IMR-90 (cell line): ENCODE data around the gene SLC2A1. TPM values are rescaled to one million over a fixed set of nuclear protein-coding genes. Genes with fewer than 3 reads are reported as not detected.

Source experiments
- ATAC-seq: fragments of 200-7000 bp; cut with Tn5 transposase; 2 replicates; pipeline ENCODE4 v1.9.1; 2020; ENCODE audit warnings: low read depth, mild to moderate bottlenecking, moderate library complexity
- BruUV-seq: library from RNA; stranded (reverse); fragments of 400-500 nt; replicated peaks from 2 replicates; lab custom pipeline; 2021; lab: Mats Ljungman, UMichigan
- CTCF ChIA-PET: fragments of 300-600 bp; formaldehyde crosslinking; extraction: SDS; loops from one replicate; lab custom pipeline; 2021; ENCODE audit warnings: antibody characterized with exemption; lab: Yijun Ruan, JAX
- POLR2A ChIA-PET: fragments of 300-600 bp; sonication (Branson Sonifier 250); formaldehyde crosslinking; loops from one replicate; lab custom pipeline; 2022; ENCODE audit warnings: antibody characterized with exemption; ENCODE audit not compliant: unreplicated experiment; lab: Charles Lee
- DNase-seq: peaks from one replicate; pipeline ENCODE4 v3.0.0; 2013
- H2AFZ ChIP-seq: replicated peaks from 2 replicates; pipeline ENCODE3; 2013; ENCODE audit warnings: low read length, mild to moderate bottlenecking; ENCODE audit not compliant: poor library complexity
- H2AK5ac ChIP-seq: 2 replicates; pipeline ENCODE4 v1.6.1; 2013; ENCODE audit warnings: low read depth, low read length, inconsistent platforms
- H2AK9ac ChIP-seq: replicated peaks from 2 replicates; pipeline ENCODE3; 2013; ENCODE audit warnings: mild to moderate bottlenecking, low read depth, low read length, moderate library complexity; ENCODE audit not compliant: poor library complexity
- H2BK120ac ChIP-seq: 2 replicates; pipeline ENCODE4 v1.6.1; 2013; ENCODE audit warnings: low read depth, low read length, inconsistent platforms
- H2BK15ac ChIP-seq: 3 replicates; pipeline ENCODE4 v1.6.1; 2013; ENCODE audit warnings: low read depth, low read length, inconsistent platforms
- H2BK20ac ChIP-seq: 2 replicates; pipeline ENCODE4 v1.6.1; 2013; ENCODE audit warnings: low read depth, mild to moderate bottlenecking, inconsistent platforms, low read length, moderate library complexity
- H2BK5ac ChIP-seq: 2 replicates; pipeline ENCODE4 v1.6.1; 2013; ENCODE audit warnings: mild to moderate bottlenecking, low read depth, low read length, inconsistent platforms; ENCODE audit not compliant: poor library complexity, severe bottlenecking
- H3K14ac ChIP-seq: replicated peaks from 2 replicates; pipeline ENCODE4 v1.6.1; 2013; ENCODE audit warnings: low read depth, low read length, inconsistent platforms
- H3K18ac ChIP-seq: 2 replicates; pipeline ENCODE4 v1.6.1; 2013; ENCODE audit warnings: low read depth, low read length, control low read depth
- H3K23ac ChIP-seq: 2 replicates; pipeline ENCODE4 v1.6.1; 2013; ENCODE audit warnings: low read depth, low read length, inconsistent platforms
- H3K27ac ChIP-seq: 2 replicates; pipeline ENCODE4 v1.5.1; 2013; ENCODE audit warnings: mild to moderate bottlenecking, control low read depth, low read length; ENCODE audit not compliant: insufficient read depth
- H3K27me3 ChIP-seq: 2 replicates; pipeline ENCODE4 v1.6.1; 2013; ENCODE audit warnings: low read length; ENCODE audit not compliant: control insufficient read depth, insufficient read depth
- H3K36me3 ChIP-seq: 2 replicates; pipeline ENCODE4 v1.6.1; 2013; ENCODE audit warnings: low read length, mixed read lengths; ENCODE audit not compliant: control insufficient read depth, insufficient read depth
- H3K4ac ChIP-seq: 2 replicates; pipeline ENCODE4 v1.6.1; 2013; ENCODE audit warnings: low read depth, low read length, inconsistent platforms
- H3K4me1 ChIP-seq: 2 replicates; pipeline ENCODE4 v1.6.1; 2013; ENCODE audit warnings: low read length, mixed read lengths; ENCODE audit not compliant: control insufficient read depth, insufficient read depth
- H3K4me2 ChIP-seq: 2 replicates; pipeline ENCODE4 v1.6.1; 2013; ENCODE audit warnings: low read depth, mild to moderate bottlenecking, control low read depth, low read length, moderate library complexity
- H3K4me3 ChIP-seq: 2 replicates; pipeline ENCODE4 v1.5.1; 2013; ENCODE audit warnings: low read depth, mild to moderate bottlenecking, control low read depth, low read length, moderate library complexity; ENCODE audit not compliant: insufficient read depth
- H3K56ac ChIP-seq: 2 replicates; pipeline ENCODE4 v1.6.1; 2013; ENCODE audit warnings: low read length, inconsistent platforms; ENCODE audit not compliant: insufficient read depth; ENCODE audit errors: extremely low read depth
- H3K79me1 ChIP-seq, 2 experiments: 2 replicates each; pipeline ENCODE4 v1.6.1; 2013; ENCODE audit warnings: low read length in 2 of 2, inconsistent platforms in 1 of 2, low read depth in 1 of 2
- H3K9ac ChIP-seq: 2 replicates; pipeline ENCODE4 v1.6.1; 2013; ENCODE audit warnings: low read depth, low read length, control low read depth
- H3K9me1 ChIP-seq: 2 replicates; pipeline ENCODE4 v1.6.1; 2013; ENCODE audit warnings: low read length, inconsistent platforms; ENCODE audit not compliant: insufficient read depth
- H3K9me3 ChIP-seq: 2 replicates; pipeline ENCODE4 v1.6.1; 2013; ENCODE audit warnings: low read length; ENCODE audit not compliant: control insufficient read depth, insufficient read depth
- H4K20me1 ChIP-seq: 2 replicates; pipeline ENCODE4 v1.6.1; 2013; ENCODE audit warnings: low read length, inconsistent platforms; ENCODE audit not compliant: insufficient read depth
- H4K5ac ChIP-seq: 2 replicates; pipeline ENCODE4 v1.6.1; 2013; ENCODE audit warnings: mild to moderate bottlenecking, low read depth, low read length, control low read depth
- H4K8ac ChIP-seq, 2 experiments: 2 replicates each; pipeline ENCODE4 v1.6.1; 2013; ENCODE audit warnings: low read depth in 2 of 2, low read length in 2 of 2, control low read depth in 1 of 2, inconsistent platforms in 1 of 2
- H4K91ac ChIP-seq: 2 replicates; pipeline ENCODE4 v1.6.1; 2013; ENCODE audit warnings: low read depth, low read length, inconsistent platforms; ENCODE audit not compliant: insufficient read depth
- ELK1 ChIP-seq: fragments of 150-350 bp; IDR thresholded peaks from 2 replicates; pipeline ENCODE4 v1.6.1; 2016; ENCODE audit warnings: low read depth, mild to moderate bottlenecking, low read length, moderate library complexity, borderline replicate concordance
- MAFK ChIP-seq: IDR thresholded peaks from 2 replicates; pipeline ENCODE4 v1.6.1; 2012; ENCODE audit warnings: low read depth, low read length, improper control_type of control experiment
- RAD21 ChIP-seq: IDR thresholded peaks from 2 replicates; pipeline ENCODE4 v1.6.1; 2012; ENCODE audit warnings: low read length, improper control_type of control experiment
- WGBS, 2 experiments: methylation state at CpG; one replicate each; pipeline versions ENCODE4 v1.1.5 to v1.1.7; 2013; ENCODE audit warnings: missing lambda C conversion rate in 2 of 2; ENCODE audit not compliant: insufficient read length in 1 of 2; ENCODE audit errors: extremely low coverage in 2 of 2; 5-methylcytosine and 5-hydroxymethylcytosine counted together
- dilution Hi-C: fragments of 300-500 bp; cut with HindIII; formaldehyde crosslinking; loops from one replicate; pipeline ENCODE4 v1.14.3; 2018; ENCODE audit warnings: low sequenced_read_pairs; ENCODE audit not compliant: unreplicated experiment
- in situ Hi-C: fragments of 300-500 bp; cut with MboI; formaldehyde crosslinking; loops from 3 replicates; pipeline ENCODE4 v1.14.3; 2019; ENCODE audit warnings: low sequenced_read_pairs, inconsistent platforms, mixed read lengths
- intact Hi-C: fragments of 100-400 bp; cut with micrococcal nuclease; formaldehyde crosslinking; loops from 2 replicates; pipeline ENCODE4 v1.10.0; 2022
- polyA plus RNA-seq, 3 experiments: library from polyadenylated mRNA; depleted of rRNA; stranded (reverse); fragments of >200 nt; gene quantifications; 2 replicates each; pipeline ENCODE4 v1.2.3, GENCODE V29; 2012; ENCODE audit warnings: low replicate concordance in 1 of 3
- total RNA-seq: library from RNA; depleted of rRNA; stranded (reverse); fragments of >200 nt; gene quantifications from 2 replicates; pipeline ENCODE4 v1.2.3, GENCODE V29; 2012

Gene SLC2A1
- total and polyA plus RNA-seq, 2 of the 4 experiments (the other 2 are of a cell fraction): 200 to 395 TPM

DNA sequence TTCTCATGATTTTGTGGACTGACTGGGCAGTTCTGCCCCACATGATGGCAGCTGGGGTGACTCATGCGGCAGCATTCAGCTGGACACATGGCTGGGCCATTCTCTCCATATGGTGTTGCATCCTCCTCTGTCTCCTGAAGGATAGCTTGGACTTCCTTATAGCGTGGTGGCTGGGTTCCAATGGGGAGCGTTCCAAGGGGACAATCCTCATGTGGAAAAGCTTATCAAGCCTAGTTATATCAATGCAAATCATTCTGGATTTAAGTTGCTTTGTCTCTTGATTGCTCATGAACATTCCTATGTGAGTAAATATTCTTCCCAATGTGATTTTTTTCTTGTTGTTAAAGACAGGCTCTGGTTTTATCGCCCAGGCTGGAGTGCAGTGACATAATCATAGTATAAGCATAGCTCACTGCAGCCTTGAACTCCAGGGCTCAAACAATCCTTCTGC, 13.2 kb upstream of the SLC2A1 start (continued):
- no peak for TF ChIP-seq ELK1

- DNase-seq: no peak
- Histone ChIP-seq H3K9me1 (peaks cover 14% of the 10 kb centered on the region), H3K36me3 (peaks cover 7% of the 10 kb centered on the region), H3K4me2 (no peak overlapping the region), H4K8ac (no peak overlapping the region; a peak in 1 of 4 replicates), H3K79me1 (peaks cover 6 to 15% of the 10 kb centered on the region in 2 experiments; a peak in 2 of 4 replicates), H3K9me3 (no peaks in the 10 kb centered on the region), H2BK15ac (peak overlapping the region; percentile 80; the same call in 2 of the 3 replicates), H3K27me3 (no peaks in the 10 kb centered on the region), H3K4me1 (peaks cover 7% of the 10 kb centered on the region), H2BK5ac (no peak overlapping the region), H4K91ac (peak overlapping the region; percentile 4; the same call in 1 of the 2 replicates), H3K27ac (no peak overlapping the region), H4K20me1 (no peaks in the 10 kb centered on the region), H3K9ac (no peak overlapping the region), H3K4ac (no peak overlapping the region), H4K5ac (0 out of 2 replicates have a peak overlapping the region, but pooled peaks have one; percentile 21), H2AK9ac (peak overlapping the region; percentile 74), H3K4me3 (no peak overlapping the region), H2BK20ac (peak overlapping the region; percentile 16; the same call in 1 of the 2 replicates), H2AK5ac (peak overlapping the region; percentile 48), H3K23ac (no peak overlapping the region), H3K14ac (peak overlapping the region; percentile 27; the same call in 1 of the 2 replicates), H2BK120ac (no peak overlapping the region; the same call in 1 of the 2 replicates), H3K56ac (no peak overlapping the region), H3K18ac (no peak overlapping the region), H2AFZ (no peak overlapping the region)
- in situ Hi-C loops (no loop called here), dilution Hi-C loops (no loop called here), intact Hi-C loops (no loop called here)
- TF ChIP-seq RAD21 (no peak), MAFK (peak; percentile 59)
- no peak for ATAC-seq
- ChIA-PET CTCF (no interaction called here), POLR2A (no interaction called here)
- 94% methylated on average over 3 of the region's 4 CpGs; no CpG with 5 or more reads in 1 of the 2 experiments for WGBS, 2 experiments
- no TSS peak for BruUV-seq
Observed at GRCh38 chr1:42970143-42970542, 11.5 kb upstream of the SLC2A1 start.
